ENCODE results near the gene NUDCD3.

NUDCD3 gene

GRCh38 chr7:44380831-44381493 is 109.5 kb downstream of the NUDCD3 start:
- H3K36me3 ChIP-seq (ENCODE audit: control insufficient read depth in 1 of 2, insufficient read depth in 2 of 2, low read length in 2 of 2): peaks cover 13 to 40% of the 10 kb centered on the region in 2 donors
- no peaks in the 10 kb centered on the region for H3K9me3 ChIP-seq (ENCODE audit: control insufficient read depth in 1 of 2, low read length in 2 of 2)
- H3K4me1 ChIP-seq (ENCODE audit: control insufficient read depth in 1 of 2, insufficient read depth in 2 of 2, low read length in 2 of 2): no peaks in the 10 kb centered on the region
- H3K4me3 ChIP-seq (ENCODE audit: low read depth in 1 of 2, low read length in 2 of 2): no peak overlapping the region
- peaks cover 0 to 4% of the 10 kb centered on the region in 2 donors for H3K27me3 ChIP-seq (ENCODE audit: control insufficient read depth in 1 of 2, insufficient read depth in 2 of 2, low read length in 2 of 2)
- no peak overlapping the region for H3K27ac ChIP-seq (ENCODE audit: low read depth, low read length)
- no peak overlapping the region for H3K9ac ChIP-seq (ENCODE audit: low read depth in 1 of 2, low read length in 2 of 2)

GRCh38 chr7:44380189-44380830 is 110.1 kb downstream of the NUDCD3 start:
- Histone ChIP-seq H3K27me3 (ENCODE audit: control insufficient read depth in 1 of 2, insufficient read depth in 2 of 2, low read length in 2 of 2) (peaks cover 0 to 4% of the 10 kb centered on the region in 2 donors), H3K9ac (ENCODE audit: low read depth in 1 of 2, low read length in 2 of 2) (no peak overlapping the region), H3K36me3 (ENCODE audit: control insufficient read depth in 1 of 2, insufficient read depth in 2 of 2, low read length in 2 of 2) (peaks cover 10 to 33% of the 10 kb centered on the region in 2 donors), H3K4me1 (ENCODE audit: control insufficient read depth in 1 of 2, insufficient read depth in 2 of 2, low read length in 2 of 2) (no peaks in the 10 kb centered on the region), H3K4me3 (ENCODE audit: low read depth in 1 of 2, low read length in 2 of 2) (no peak overlapping the region), H3K27ac (ENCODE audit: low read depth, low read length) (no peak overlapping the region), H3K9me3 (ENCODE audit: control insufficient read depth in 1 of 2, low read length in 2 of 2) (no peaks in the 10 kb centered on the region)

GRCh38 chr7:44379366-44380188 is 110.9 kb downstream of the NUDCD3 start:
- H3K27me3 ChIP-seq (ENCODE audit: control insufficient read depth in 1 of 2, insufficient read depth in 2 of 2, low read length in 2 of 2): peaks cover 0 to 4% of the 10 kb centered on the region in 2 donors
- H3K4me3 ChIP-seq (ENCODE audit: low read depth in 1 of 2, low read length in 2 of 2): no peak overlapping the region
- no peak overlapping the region for H3K27ac ChIP-seq (ENCODE audit: low read depth, low read length)
- H3K36me3 ChIP-seq (ENCODE audit: control insufficient read depth in 1 of 2, insufficient read depth in 2 of 2, low read length in 2 of 2): peaks cover 6 to 26% of the 10 kb centered on the region in 2 donors
- H3K9me3 ChIP-seq (ENCODE audit: control insufficient read depth in 1 of 2, low read length in 2 of 2): no peaks in the 10 kb centered on the region
- no peaks in the 10 kb centered on the region for H3K4me1 ChIP-seq (ENCODE audit: control insufficient read depth in 1 of 2, insufficient read depth in 2 of 2, low read length in 2 of 2)
- no peak overlapping the region for H3K9ac ChIP-seq (ENCODE audit: low read depth in 1 of 2, low read length in 2 of 2)

GRCh38 chr7:44378744-44379143 is 111.7 kb downstream of the NUDCD3 start:
- Histone ChIP-seq H3K27me3 (ENCODE audit: control insufficient read depth in 1 of 2, insufficient read depth in 2 of 2, low read length in 2 of 2) (peaks cover 0 to 4% of the 10 kb centered on the region in 2 donors), H3K27ac (ENCODE audit: low read depth, low read length) (no peak overlapping the region)

GRCh38 chr7:44377681-44378421 is 112.6 kb downstream of the NUDCD3 start:
- Histone ChIP-seq H3K27ac (ENCODE audit: low read depth, low read length) (no peak overlapping the region), H3K4me3 (ENCODE audit: low read depth in 1 of 2, low read length in 2 of 2) (no peak overlapping the region), H3K9ac (ENCODE audit: low read depth in 1 of 2, low read length in 2 of 2) (no peak overlapping the region), H3K36me3 (ENCODE audit: control insufficient read depth in 1 of 2, insufficient read depth in 2 of 2, low read length in 2 of 2) (peaks cover 3 to 12% of the 10 kb centered on the region in 2 donors), H3K9me3 (ENCODE audit: control insufficient read depth in 1 of 2, low read length in 2 of 2) (no peaks in the 10 kb centered on the region), H3K4me1 (ENCODE audit: control insufficient read depth in 1 of 2, insufficient read depth in 2 of 2, low read length in 2 of 2) (no peaks in the 10 kb centered on the region), H3K27me3 (ENCODE audit: control insufficient read depth in 1 of 2, insufficient read depth in 2 of 2, low read length in 2 of 2) (peaks cover 0 to 4% of the 10 kb centered on the region in 2 donors)

More at GRCh38 chr7:44378744-44379143, 111.7 kb downstream of the NUDCD3 start:
- H3K9me3 ChIP-seq (ENCODE audit: control insufficient read depth in 1 of 2, low read length in 2 of 2): no peaks in the 10 kb centered on the region
- no peak overlapping the region for H3K4me3 ChIP-seq (ENCODE audit: low read depth in 1 of 2, low read length in 2 of 2)
- no peaks in the 10 kb centered on the region for H3K4me1 ChIP-seq (ENCODE audit: control insufficient read depth in 1 of 2, insufficient read depth in 2 of 2, low read length in 2 of 2)
- peaks cover 3 to 19% of the 10 kb centered on the region in 2 donors for H3K36me3 ChIP-seq (ENCODE audit: control insufficient read depth in 1 of 2, insufficient read depth in 2 of 2, low read length in 2 of 2)
- no peak overlapping the region for H3K9ac ChIP-seq (ENCODE audit: low read depth in 1 of 2, low read length in 2 of 2)

GRCh38 chr7:44377134-44377463 is 113.4 kb downstream of the NUDCD3 start:
- Histone ChIP-seq H3K9ac (ENCODE audit: low read depth in 1 of 2, low read length in 2 of 2) (no peak overlapping the region), H3K4me3 (ENCODE audit: low read depth in 1 of 2, low read length in 2 of 2) (no peak overlapping the region)

GRCh38 chr7:44376429-44377133 is 113.9 kb downstream of the NUDCD3 start:
- no peak overlapping the region for H3K4me3 ChIP-seq (ENCODE audit: low read depth in 1 of 2, low read length in 2 of 2)
- peaks cover 0 to 8% of the 10 kb centered on the region in 2 donors for H3K36me3 ChIP-seq (ENCODE audit: control insufficient read depth in 1 of 2, insufficient read depth in 2 of 2, low read length in 2 of 2)
- no peak overlapping the region for H3K27ac ChIP-seq (ENCODE audit: low read depth, low read length)
- no peak overlapping the region for H3K9ac ChIP-seq (ENCODE audit: low read depth in 1 of 2, low read length in 2 of 2)
- H3K4me1 ChIP-seq (ENCODE audit: control insufficient read depth in 1 of 2, insufficient read depth in 2 of 2, low read length in 2 of 2): no peaks in the 10 kb centered on the region
- no peaks in the 10 kb centered on the region for H3K9me3 ChIP-seq (ENCODE audit: control insufficient read depth in 1 of 2, low read length in 2 of 2)
- peaks cover 0 to 4% of the 10 kb centered on the region in 2 donors for H3K27me3 ChIP-seq (ENCODE audit: control insufficient read depth in 1 of 2, insufficient read depth in 2 of 2, low read length in 2 of 2)

More at GRCh38 chr7:44377134-44377463, 113.4 kb downstream of the NUDCD3 start:
- Histone ChIP-seq H3K36me3 (ENCODE audit: control insufficient read depth in 1 of 2, insufficient read depth in 2 of 2, low read length in 2 of 2) (peaks cover 0 to 10% of the 10 kb centered on the region in 2 donors), H3K9me3 (ENCODE audit: control insufficient read depth in 1 of 2, low read length in 2 of 2) (no peaks in the 10 kb centered on the region), H3K27ac (ENCODE audit: low read depth, low read length) (no peak overlapping the region), H3K4me1 (ENCODE audit: control insufficient read depth in 1 of 2, insufficient read depth in 2 of 2, low read length in 2 of 2) (no peaks in the 10 kb centered on the region), H3K27me3 (ENCODE audit: control insufficient read depth in 1 of 2, insufficient read depth in 2 of 2, low read length in 2 of 2) (peaks cover 0 to 4% of the 10 kb centered on the region in 2 donors)

GRCh38 chr7:44375926-44376342 is 114.5 kb downstream of the NUDCD3 start:
- no peaks in the 10 kb centered on the region for H3K4me1 ChIP-seq (ENCODE audit: control insufficient read depth in 1 of 2, insufficient read depth in 2 of 2, low read length in 2 of 2)
- peaks cover 0 to 3% of the 10 kb centered on the region in 2 donors for H3K36me3 ChIP-seq (ENCODE audit: control insufficient read depth in 1 of 2, insufficient read depth in 2 of 2, low read length in 2 of 2)
- no peak overlapping the region for H3K9ac ChIP-seq (ENCODE audit: low read depth in 1 of 2, low read length in 2 of 2)
- no peak overlapping the region for H3K4me3 ChIP-seq (ENCODE audit: low read depth in 1 of 2, low read length in 2 of 2)
- no peak overlapping the region for H3K27ac ChIP-seq (ENCODE audit: low read depth, low read length)
- no peaks in the 10 kb centered on the region for H3K9me3 ChIP-seq (ENCODE audit: control insufficient read depth in 1 of 2, low read length in 2 of 2)
- H3K27me3 ChIP-seq (ENCODE audit: control insufficient read depth in 1 of 2, insufficient read depth in 2 of 2, low read length in 2 of 2): peaks cover 0 to 4% of the 10 kb centered on the region in 2 donors

GRCh38 chr7:44375236-44375699 is 115.2 kb downstream of the NUDCD3 start:
- H3K4me3 ChIP-seq (ENCODE audit: low read depth in 1 of 2, low read length in 2 of 2): no peak overlapping the region
- H3K27me3 ChIP-seq (ENCODE audit: control insufficient read depth in 1 of 2, insufficient read depth in 2 of 2, low read length in 2 of 2): peaks cover 0 to 4% of the 10 kb centered on the region in 2 donors
- H3K4me1 ChIP-seq (ENCODE audit: control insufficient read depth in 1 of 2, insufficient read depth in 2 of 2, low read length in 2 of 2): no peaks in the 10 kb centered on the region
- H3K9me3 ChIP-seq (ENCODE audit: control insufficient read depth in 1 of 2, low read length in 2 of 2): no peaks in the 10 kb centered on the region
- no peaks in the 10 kb centered on the region for H3K36me3 ChIP-seq (ENCODE audit: control insufficient read depth in 1 of 2, insufficient read depth in 2 of 2, low read length in 2 of 2)
- no peak overlapping the region for H3K9ac ChIP-seq (ENCODE audit: low read depth in 1 of 2, low read length in 2 of 2)
- H3K27ac ChIP-seq (ENCODE audit: low read depth, low read length): no peak overlapping the region

All from duodenal mucosa (tissue), 2 donors.